Measurements from ENCODE around the gene ST7.

Gene ST7

GRCh38 chr7:117216436-117217069, 263.3 kb downstream of the ST7 start:
- in situ Hi-C loops (cut with MboI; ENCODE audit: low sequenced_read_pairs, unreplicated experiment) = loop anchor here (10.0 kb wide), 1 partner anchor 168 kb away; no protein-coding TSS in a partner anchor
- DNase-seq (ENCODE audit: low spot score) = no peak
- TF ChIP-seq, protein P1, sequence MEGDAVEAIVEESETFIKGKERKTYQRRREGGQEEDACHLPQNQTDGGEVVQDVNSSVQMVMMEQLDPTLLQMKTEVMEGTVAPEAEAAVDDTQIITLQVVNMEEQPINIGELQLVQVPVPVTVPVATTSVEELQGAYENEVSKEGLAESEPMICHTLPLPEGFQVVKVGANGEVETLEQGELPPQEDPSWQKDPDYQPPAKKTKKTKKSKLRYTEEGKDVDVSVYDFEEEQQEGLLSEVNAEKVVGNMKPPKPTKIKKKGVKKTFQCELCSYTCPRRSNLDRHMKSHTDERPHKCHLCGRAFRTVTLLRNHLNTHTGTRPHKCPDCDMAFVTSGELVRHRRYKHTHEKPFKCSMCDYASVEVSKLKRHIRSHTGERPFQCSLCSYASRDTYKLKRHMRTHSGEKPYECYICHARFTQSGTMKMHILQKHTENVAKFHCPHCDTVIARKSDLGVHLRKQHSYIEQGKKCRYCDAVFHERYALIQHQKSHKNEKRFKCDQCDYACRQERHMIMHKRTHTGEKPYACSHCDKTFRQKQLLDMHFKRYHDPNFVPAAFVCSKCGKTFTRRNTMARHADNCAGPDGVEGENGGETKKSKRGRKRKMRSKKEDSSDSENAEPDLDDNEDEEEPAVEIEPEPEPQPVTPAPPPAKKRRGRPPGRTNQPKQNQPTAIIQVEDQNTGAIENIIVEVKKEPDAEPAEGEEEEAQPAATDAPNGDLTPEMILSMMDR (IDR thresholded peaks at IDR 0.05; ENCODE audit: borderline replicate concordance, control extremely low read depth, extremely low read depth, insufficient read depth, missing control alignments) = no peak

- in situ Hi-C loops (cut with MboI; ENCODE audit: low sequenced_read_pairs, unreplicated experiment) = loop anchor here (10.0 kb wide), 1 partner anchor 167 kb away; no protein-coding TSS in a partner anchor
Measured at GRCh38 chr7:117217106-117218035, 264.1 kb downstream of the ST7 start.

GRCh38 chr7:117218700-117219099, 265.4 kb downstream of the ST7 start:
- in situ Hi-C loops (cut with MboI; ENCODE audit: low sequenced_read_pairs, unreplicated experiment) = loop anchor here (10.0 kb wide), 1 partner anchor 166 kb away; no protein-coding TSS in a partner anchor
- DNase-seq (ENCODE audit: low spot score) = no peak
- TF ChIP-seq, protein P1 (IDR thresholded peaks at IDR 0.05; ENCODE audit: borderline replicate concordance, control extremely low read depth, extremely low read depth, insufficient read depth, missing control alignments) = no peak

More at GRCh38 chr7:117217106-117218035, 264.1 kb downstream of the ST7 start:
- TF ChIP-seq, protein P1 (IDR thresholded peaks at IDR 0.05; ENCODE audit: borderline replicate concordance, control extremely low read depth, extremely low read depth, insufficient read depth, missing control alignments) = no peak
- no peak for DNase-seq (ENCODE audit: low spot score)

- in situ Hi-C loops (cut with MboI; ENCODE audit: low sequenced_read_pairs, unreplicated experiment) = loop anchor here (10.0 kb wide), 1 partner anchor 165 kb away; no protein-coding TSS in a partner anchor
- TF ChIP-seq, protein P1 (IDR thresholded peaks at IDR 0.05; ENCODE audit: borderline replicate concordance, control extremely low read depth, extremely low read depth, insufficient read depth, missing control alignments) = no peak
- DNase-seq (ENCODE audit: low spot score) = no peak
Measured at GRCh38 chr7:117219485-117219884, 266.2 kb downstream of the ST7 start.

GRCh38 chr7:117220836-117221235, 267.5 kb downstream of the ST7 start:
- TF ChIP-seq, protein P1 (IDR thresholded peaks at IDR 0.05; ENCODE audit: borderline replicate concordance, control extremely low read depth, extremely low read depth, insufficient read depth, missing control alignments) = no peak
- in situ Hi-C loops (cut with MboI; ENCODE audit: low sequenced_read_pairs, unreplicated experiment) = no loop called here
- DNase-seq (ENCODE audit: low spot score) = no peak

- no peak for DNase-seq (ENCODE audit: low spot score)
- TF ChIP-seq, protein P1 (IDR thresholded peaks at IDR 0.05; ENCODE audit: borderline replicate concordance, control extremely low read depth, extremely low read depth, insufficient read depth, missing control alignments) = no peak
- in situ Hi-C loops (cut with MboI; ENCODE audit: low sequenced_read_pairs, unreplicated experiment) = no loop called here
Measured at GRCh38 chr7:117225536-117225935, 272.2 kb downstream of the ST7 start.
